GM23338 (cell line): ENCODE data around the gene FXN. TPM values are rescaled to one million over a fixed set of nuclear protein-coding genes. Genes with fewer than 3 reads are reported as not detected.

Source experiments
- ATAC-seq: fragments of 200-7000 bp; cut with Tn5 transposase; 3 replicates; pipeline ENCODE4 v1.9.1; 2020
- DNase-seq: peaks from one replicate; pipeline ENCODE4 v3.0.0-alpha.2; 2015; ENCODE audit warnings: low spot score
- H2AFZ ChIP-seq: fragments of 200-600 bp; sonication (generic); 2 replicates; pipeline ENCODE4 v1.8.0; 2016; ENCODE audit warnings: antibody characterized with exemption, mild to moderate bottlenecking, moderate library complexity
- H3F3A ChIP-seq: fragments of 200-600 bp; sonication (generic); replicated peaks from 2 replicates; pipeline ENCODE4 v1.8.0; 2017; ENCODE audit warnings: antibody characterized with exemption, mixed run types, low read depth
- H3K27ac ChIP-seq: fragments of 200-600 bp; sonication (generic); 2 replicates; pipeline ENCODE4 v1.6.1; 2016; ENCODE audit warnings: low read depth
- H3K27me3 ChIP-seq: fragments of 200-600 bp; sonication (generic); 2 replicates; pipeline ENCODE4 v1.8.0; 2016; ENCODE audit warnings: mild to moderate bottlenecking, mixed run types, moderate library complexity; ENCODE audit not compliant: insufficient read depth
- H3K36me3 ChIP-seq: fragments of 200-600 bp; sonication (generic); 2 replicates; pipeline ENCODE4 v1.8.0; 2016; ENCODE audit warnings: mild to moderate bottlenecking; ENCODE audit not compliant: insufficient read depth
- H3K4me1 ChIP-seq: fragments of 200-600 bp; sonication (generic); 2 replicates; pipeline ENCODE4 v1.8.0; 2016; ENCODE audit warnings: mild to moderate bottlenecking, moderate library complexity; ENCODE audit not compliant: insufficient read depth
- H3K4me2 ChIP-seq: fragments of 200-600 bp; sonication (generic); 2 replicates; pipeline ENCODE4 v1.7.1; 2017; ENCODE audit warnings: mixed run types
- H3K4me3 ChIP-seq: fragments of 200-600 bp; sonication (generic); 2 replicates; pipeline ENCODE4 v1.6.1; 2016; ENCODE audit warnings: mixed run types
- H3K79me2 ChIP-seq: fragments of 200-600 bp; sonication (generic); replicated peaks from 2 replicates; pipeline ENCODE4 v1.8.0; 2017; ENCODE audit warnings: mild to moderate bottlenecking; ENCODE audit not compliant: insufficient read depth
- H3K9me2 ChIP-seq: fragments of 200-600 bp; sonication (generic); 2 replicates; pipeline ENCODE4 v1.8.0; 2017; ENCODE audit not compliant: insufficient read depth
- H4K20me1 ChIP-seq: fragments of 200-600 bp; sonication (generic); replicated peaks from 2 replicates; pipeline ENCODE4 v1.8.0; 2017; ENCODE audit warnings: mild to moderate bottlenecking; ENCODE audit not compliant: insufficient read depth
- H3K27ac Mint-ChIP-seq: 2 replicates; pipeline ENCODE4 v1.8.0; 2020; ENCODE audit warnings: inconsistent platforms, mild to moderate bottlenecking, moderate library complexity, mixed read lengths
- H3K27me3 Mint-ChIP-seq: 3 replicates; pipeline ENCODE4 v1.8.0; 2022; ENCODE audit warnings: low read depth, mild to moderate bottlenecking, moderate library complexity, mixed read lengths, inconsistent platforms; ENCODE audit not compliant: insufficient read depth, poor library complexity
- H3K36me3 Mint-ChIP-seq: 3 replicates; pipeline ENCODE4 v1.8.0; 2021; ENCODE audit warnings: low read depth, mild to moderate bottlenecking, inconsistent platforms, moderate library complexity, mixed read lengths
- H3K4me1 Mint-ChIP-seq: 3 replicates; pipeline ENCODE4 v1.8.0; 2020; ENCODE audit warnings: mild to moderate bottlenecking, inconsistent platforms, mixed read lengths
- H3K4me3 Mint-ChIP-seq: 3 replicates; pipeline ENCODE4 v1.8.0; 2021; ENCODE audit warnings: moderate library complexity, mild to moderate bottlenecking, inconsistent platforms, mixed read lengths
- H3K9me3 Mint-ChIP-seq: 3 replicates; pipeline ENCODE4 v1.8.0; 2020; ENCODE audit warnings: moderate library complexity, mild to moderate bottlenecking, inconsistent platforms, mixed read lengths
- CTCF ChIP-seq, 2 experiments: fragments of 200-600 bp in 1 of 2; sonication (generic) in 1 of 2; conservative IDR thresholded peaks; 2 replicates each; pipeline versions ENCODE4 v1.5.1 to v1.6.1; 2016 to 2017; ENCODE audit warnings: antibody characterized with exemption in 2 of 2, low read depth in 2 of 2, mild to moderate bottlenecking in 2 of 2, moderate library complexity in 1 of 2
- NANOG ChIP-seq: IDR thresholded peaks from 2 replicates; pipeline ENCODE4 v1.6.1; 2016; ENCODE audit warnings: antibody characterized with exemption, borderline replicate concordance
- POLR2AphosphoS5 ChIP-seq: IDR thresholded peaks from 2 replicates; pipeline ENCODE4 v1.6.1; 2016; ENCODE audit warnings: antibody characterized with exemption, low read depth
- REST ChIP-seq: IDR thresholded peaks from one replicate; pipeline ENCODE4 v1.6.1; 2018; ENCODE audit warnings: antibody characterized with exemption; ENCODE audit not compliant: unreplicated experiment
- ZNF331 ChIP-seq: fragments of 250-450 bp; sonication (Bioruptor Pico); IDR thresholded peaks from 2 replicates; pipeline ENCODE4 v1.5.0; 2020; ENCODE audit warnings: low read depth, mild to moderate bottlenecking, moderate library complexity
- polyA plus RNA-seq: library from polyadenylated mRNA; unstranded; fragments of >200 nt; fragmentation: Nextera tagmentation; extraction: Ambion mirVana; gene quantifications from 2 replicates; pipeline ENCODE4 v1.2.1, GENCODE V29; 2016
- total RNA-seq: library from RNA; depleted of rRNA; stranded (reverse); fragments of >200 nt; shearing (Covaris generic); gene quantifications from 2 replicates; pipeline ENCODE4 v1.2.3, GENCODE V29; 2014

FXN gene
- total and polyA plus RNA-seq, 2 experiments from 2014 or later: 26.1 to 66.4 TPM

- H2AFZ ChIP-seq: peak overlapping the region; percentile 83
Measured at GRCh38 chr9:69016191-69017096, 19.1 kb upstream of the FXN start.

DNA sequence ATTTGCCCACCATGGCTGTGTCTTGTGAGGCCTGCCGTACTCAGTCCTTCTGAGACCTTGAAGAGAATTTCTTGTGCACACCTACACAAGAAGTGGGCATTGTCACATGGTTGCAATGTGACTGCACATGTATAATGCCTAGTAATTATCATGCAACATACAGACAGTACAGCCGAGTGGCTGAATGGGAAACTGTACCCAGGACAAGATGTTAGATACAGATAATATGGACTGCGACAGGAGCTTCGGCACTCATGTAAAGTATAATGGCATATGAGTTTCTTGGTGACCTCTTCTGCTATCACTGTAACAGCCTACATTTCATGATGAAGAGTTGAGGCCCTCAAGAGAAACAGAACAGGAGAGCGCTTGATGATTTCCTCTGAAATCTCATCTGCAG, 16.8 kb upstream of the FXN start:
- Histone ChIP-seq H3K79me2 (no peaks in the 10 kb centered on the region), H3K4me2 (no peak overlapping the region), H3F3A (no peaks in the 10 kb centered on the region; the same call in 1 of the 2 replicates), H3K27me3 (no peaks in the 10 kb centered on the region), H3K36me3 (no peaks in the 10 kb centered on the region), H2AFZ (no peak overlapping the region), H3K9me2 (no peaks in the 10 kb centered on the region; the same call in 1 of the 2 replicates), H3K4me1 (peaks cover 20% of the 10 kb centered on the region), H4K20me1 (no peaks in the 10 kb centered on the region), H3K27ac (no peak overlapping the region), H3K4me3 (no peak overlapping the region)
- H3K9me3 Mint-ChIP-seq: no peaks in the 10 kb centered on the region; the same call in 2 of the 3 replicates
- peaks cover 31% of the 10 kb centered on the region for H3K4me1 Mint-ChIP-seq
- DNase-seq: no peak
- 0 out of 3 replicates have a peak, but pooled peaks cover 4% of the 10 kb centered on the region for H3K36me3 Mint-ChIP-seq
- no peak for ATAC-seq
- no peak overlapping the region for H3K4me3 Mint-ChIP-seq
- H3K27ac Mint-ChIP-seq: no peak overlapping the region
- H3K27me3 Mint-ChIP-seq: peaks cover 1% of the 10 kb centered on the region
- TF ChIP-seq CTCF (conservative IDR thresholded peaks at IDR 0.05; ENCODE audit: low read depth in 2 of 2) (no peak), POLR2AphosphoS5 (no peak), ZNF331 (CRISPR knock-in tag) (no peak)

More at GRCh38 chr9:69016191-69017096, 19.1 kb upstream of the FXN start:
- ATAC-seq (peak; percentile 63), DNase-seq (no peak)
- Mint-ChIP-seq H3K27me3 (peaks cover 3% of the 10 kb centered on the region), H3K4me1 (peaks cover 35% of the 10 kb centered on the region), H3K36me3 (0 out of 3 replicates have a peak, but pooled peaks cover 4% of the 10 kb centered on the region), H3K9me3 (no peaks in the 10 kb centered on the region; the same call in 2 of the 3 replicates), H3K4me3 (no peak overlapping the region; the same call in 2 of the 3 replicates), H3K27ac (no peak overlapping the region)
- Histone ChIP-seq H3K4me3 (no peak overlapping the region), H3K9me2 (no peaks in the 10 kb centered on the region; the same call in 1 of the 2 replicates), H3K27me3 (no peaks in the 10 kb centered on the region), H3K4me2 (no peak overlapping the region; the same call in 1 of the 2 replicates), H3K27ac (no peak overlapping the region), H3K79me2 (no peaks in the 10 kb centered on the region), H4K20me1 (no peaks in the 10 kb centered on the region), H3K36me3 (no peaks in the 10 kb centered on the region), H3F3A (no peaks in the 10 kb centered on the region; the same call in 1 of the 2 replicates), H3K4me1 (peaks cover 16% of the 10 kb centered on the region)
- TF ChIP-seq NANOG (no peak), REST (no peak), POLR2AphosphoS5 (no peak), ZNF331 (CRISPR knock-in tag) (no peak)
